GM19452 (cell line): ENCODE results near the gene MLNR.

Experiments
- ATAC-seq: cut with Tn5 transposase; IDR thresholded peaks from one replicate; pipeline ENCODE4 v1.9.1; 2021; ENCODE audit not compliant: unreplicated experiment

Gene MLNR

GRCh38 chr13:49225223-49226042, 5.3 kb downstream of the MLNR start:
- ATAC-seq = no peak

GRCh38 chr13:49226613-49227012, 6.5 kb downstream of the MLNR start:
- no peak for ATAC-seq

- no peak for ATAC-seq
Observed at GRCh38 chr13:49234741-49235140, 14.6 kb downstream of the MLNR start.

- ATAC-seq = no peak
Observed at GRCh38 chr13:49235856-49236431, 15.8 kb downstream of the MLNR start.

GRCh38 chr13:49238621-49239020, 18.5 kb downstream of the MLNR start:
- no peak for ATAC-seq

GRCh38 chr13:49240017-49240416, 19.9 kb downstream of the MLNR start:
- ATAC-seq = no peak

- no peak for ATAC-seq
Observed at GRCh38 chr13:49241296-49241695, 21.2 kb downstream of the MLNR start.

- no peak for ATAC-seq
Observed at GRCh38 chr13:49245101-49245500, 25.0 kb downstream of the MLNR start.

- ATAC-seq = peak; percentile 43
Observed at GRCh38 chr13:49246850-49247642, 26.9 kb downstream of the MLNR start.

GRCh38 chr13:49247643-49248621, 27.8 kb downstream of the MLNR start, which contains the start of gene CDADC1:
CDADC1 (plus strand) TSS chr13:49247925; CDS start chr13:49248038, 113 bp downstream.
- peak; percentile 96 for ATAC-seq

GRCh38 chr13:49248622-49249002, 28.5 kb downstream of the MLNR start:
- ATAC-seq = no peak

- no peak for ATAC-seq
Observed at GRCh38 chr13:49251326-49251725, 31.2 kb downstream of the MLNR start.

GRCh38 chr13:49253310-49253709, 33.2 kb downstream of the MLNR start:
- ATAC-seq = no peak

GRCh38 chr13:49254007-49254406, 33.9 kb downstream of the MLNR start:
- no peak for ATAC-seq

GRCh38 chr13:49256841-49257240, 36.7 kb downstream of the MLNR start:
- no peak for ATAC-seq

- ATAC-seq = no peak
Observed at GRCh38 chr13:49258089-49258796, 38.1 kb downstream of the MLNR start.

- no peak for ATAC-seq
Observed at GRCh38 chr13:49259586-49259985, 39.4 kb downstream of the MLNR start.

- no peak for ATAC-seq
Observed at GRCh38 chr13:49262634-49263033, 42.5 kb downstream of the MLNR start.

GRCh38 chr13:49265822-49266221, 45.7 kb downstream of the MLNR start:
- no peak for ATAC-seq

- ATAC-seq = no peak
Observed at GRCh38 chr13:49271264-49271663, 51.1 kb downstream of the MLNR start.
